LHCN-M2 (cell line): ENCODE measurements around the gene EID3. TPM values are rescaled to one million over a fixed set of nuclear protein-coding genes. Genes with fewer than 3 reads are reported as not detected.
"Not testable (repeated sequence)": the region's sequence is repeated elsewhere in the genome, so short reads cannot be mapped to it uniquely, and the experiment has no call there.

Experiments
- DNase-seq: peaks from one replicate; pipeline ENCODE4 v3.0.0-alpha.2; 2012; ENCODE audit warnings: low read depth
- polyA plus RNA-seq: library from polyadenylated mRNA; unstranded; fragments of >200 nt; gene quantifications from one replicate; pipeline ENCODE4 v1.2.1, GENCODE V29; 2012; ENCODE audit warnings: missing spikeins
- total RNA-seq: library from RNA; depleted of rRNA; stranded (reverse); fragments of >200 nt; gene quantifications from 2 replicates; pipeline ENCODE4 v1.2.3, GENCODE V29; 2014; rRNA removed

EID3 gene
- 2.2 and 4.0 TPM in 2 replicates for total RNA-seq
- polyA plus RNA-seq = 1.4 TPM

GRCh38 chr12:104303538-104304151 lies at the start of gene EID3:
EID3 (plus strand) TSS chr12:104303739; CDS start chr12:104303935, 196 bp downstream.
- peak; percentile 66 for DNase-seq

GRCh38 chr12:104257913-104258472 lies 45.5 kb upstream of the EID3 start:
- DNase-seq = no peak

- no peak for DNase-seq
Measured at GRCh38 chr12:104258476-104259067, 45.0 kb upstream of the EID3 start.

DNA sequence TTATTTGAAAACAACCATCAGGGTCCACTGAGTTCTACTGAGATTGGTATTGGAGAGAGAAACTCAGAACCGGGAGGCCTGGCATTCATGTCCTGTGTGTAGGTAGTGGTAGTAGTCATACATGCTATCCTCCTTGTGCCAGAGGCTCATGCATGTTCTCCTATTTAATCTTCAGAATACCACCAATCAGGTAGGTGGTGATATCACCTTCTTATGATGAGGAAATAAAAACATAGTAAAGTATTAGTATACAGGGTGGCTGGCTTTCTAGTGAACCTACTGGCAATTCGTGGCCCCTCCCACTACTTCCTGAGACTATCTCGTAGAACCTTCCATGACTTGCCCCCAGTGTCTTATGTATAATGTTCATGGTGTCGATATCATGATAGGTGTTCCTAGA lies 40.5 kb upstream of the EID3 start:
- DNase-seq = no peak

- peak; percentile 72 for DNase-seq
Measured at GRCh38 chr12:104263580-104264358, 39.8 kb upstream of the EID3 start.

DNA sequence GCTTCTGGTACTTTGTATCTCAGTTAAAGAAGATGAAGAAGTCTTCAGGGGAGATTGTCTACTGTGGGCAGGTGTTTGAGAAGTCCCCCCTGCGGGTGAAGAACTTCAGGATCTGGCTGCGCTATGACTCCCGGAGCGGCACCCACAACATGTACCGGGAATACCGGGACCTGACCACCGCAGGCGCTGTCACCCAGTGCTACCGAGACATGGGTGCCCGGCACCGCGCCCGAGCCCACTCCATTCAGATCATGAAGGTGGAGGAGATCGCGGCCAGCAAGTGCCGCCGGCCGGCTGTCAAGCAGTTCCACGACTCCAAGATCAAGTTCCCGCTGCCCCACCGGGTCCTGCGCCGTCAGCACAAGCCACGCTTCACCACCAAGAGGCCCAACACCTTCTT lies 38.1 kb upstream of the EID3 start:
- DNase-seq = not testable (repeated sequence)

DNA sequence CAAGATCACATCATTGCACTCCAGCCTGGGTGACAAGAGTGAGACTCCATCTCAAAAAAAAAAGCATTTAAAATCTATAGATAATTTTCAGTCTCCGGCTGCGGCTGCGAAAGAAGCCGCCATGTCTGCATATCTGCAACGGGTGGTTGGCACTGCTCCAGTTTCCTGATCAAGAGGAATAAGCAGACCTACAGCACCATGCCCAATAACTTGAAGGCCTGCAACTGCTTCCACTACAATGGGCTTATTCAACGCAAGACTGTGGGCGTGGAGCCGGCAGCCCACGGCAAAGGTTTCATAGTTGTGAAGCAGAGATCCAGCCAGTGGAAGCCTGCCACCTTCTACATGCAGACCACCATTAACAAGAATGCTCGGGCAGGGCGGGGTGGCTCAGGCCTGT lies 30.6 kb upstream of the EID3 start:
- DNase-seq = no peak

DNA sequence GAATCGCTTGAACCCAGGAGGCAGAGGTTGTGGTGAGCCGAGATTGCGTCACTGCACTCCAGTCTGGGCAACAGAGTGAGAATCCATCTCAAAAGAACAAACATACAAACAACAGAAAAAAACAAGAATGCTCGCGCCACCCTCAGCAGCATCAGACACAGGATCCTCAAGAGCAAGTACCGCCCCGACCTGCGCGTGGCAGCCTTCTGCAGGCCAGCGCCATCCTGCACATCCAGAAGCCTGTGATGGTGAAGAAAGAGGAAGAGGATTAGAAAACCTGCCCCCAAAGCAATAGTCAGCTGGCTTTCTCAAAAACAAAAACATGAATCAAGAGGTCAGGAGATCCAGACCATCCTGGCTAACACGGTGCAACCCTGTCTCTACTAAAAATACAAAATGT lies 30.0 kb upstream of the EID3 start:
- DNase-seq = no peak

DNA sequence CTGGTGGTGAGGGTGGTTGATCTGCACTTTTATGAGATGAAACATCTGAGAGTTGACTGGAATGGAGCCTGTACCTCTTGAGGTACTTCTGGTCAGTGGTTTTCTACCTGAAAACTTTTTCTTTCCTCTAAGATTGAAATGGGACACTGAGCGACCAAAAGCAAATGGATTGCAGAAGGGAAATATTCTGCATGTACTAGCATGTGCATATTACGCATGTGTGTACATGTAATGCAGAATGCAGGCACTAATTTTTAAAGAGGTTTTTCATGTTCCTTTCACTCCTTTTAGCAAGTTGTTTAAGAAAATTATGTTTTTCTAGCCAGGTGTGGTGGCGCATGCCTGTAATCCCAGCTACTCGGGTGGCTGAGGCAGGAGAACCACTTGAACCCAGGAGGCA lies 28.7 kb upstream of the EID3 start:
- DNase-seq = no peak

DNA sequence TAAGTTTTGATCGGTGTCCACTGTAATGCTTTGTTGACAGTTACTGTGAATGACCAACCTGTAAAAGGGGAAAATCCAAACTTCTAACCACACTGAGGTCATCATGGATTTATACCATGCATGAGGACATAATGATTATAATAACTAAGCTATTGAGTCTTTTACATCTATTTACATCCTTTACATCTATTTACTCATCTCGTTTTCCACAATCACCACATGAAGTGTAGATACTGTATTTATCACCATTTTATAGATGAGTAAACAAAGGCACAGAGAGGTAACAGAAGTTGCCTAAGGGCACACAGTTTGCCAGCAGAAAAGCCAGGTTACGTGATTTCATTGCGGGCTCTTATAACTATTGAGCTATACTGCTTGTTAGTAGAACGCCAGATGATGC lies 27.9 kb upstream of the EID3 start:
- no peak for DNase-seq

- no peak for DNase-seq
Measured at GRCh38 chr12:104276273-104277131, 27.0 kb upstream of the EID3 start.

DNA sequence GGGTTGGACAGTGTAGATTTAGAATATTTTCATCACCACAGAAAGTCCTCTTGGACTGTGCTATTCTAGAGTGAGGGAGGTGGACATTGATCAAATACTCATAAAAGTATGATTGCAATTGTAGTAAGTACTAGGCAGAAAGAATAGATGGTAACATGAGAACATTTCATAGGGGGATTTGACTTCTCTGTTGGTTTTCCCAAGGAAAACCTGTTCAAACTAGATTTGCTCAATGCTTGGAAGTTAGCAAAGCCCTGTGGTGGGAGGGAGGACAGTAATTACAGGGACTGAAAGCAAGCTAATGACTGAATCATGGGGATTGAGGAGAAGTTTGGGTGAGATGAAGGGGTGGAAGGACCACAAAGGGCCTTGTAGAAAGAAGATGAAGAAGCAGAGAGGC lies 24.4 kb upstream of the EID3 start:
- DNase-seq = no peak

GRCh38 chr12:104280111-104280510 lies 23.4 kb upstream of the EID3 start:
- no peak for DNase-seq

DNA sequence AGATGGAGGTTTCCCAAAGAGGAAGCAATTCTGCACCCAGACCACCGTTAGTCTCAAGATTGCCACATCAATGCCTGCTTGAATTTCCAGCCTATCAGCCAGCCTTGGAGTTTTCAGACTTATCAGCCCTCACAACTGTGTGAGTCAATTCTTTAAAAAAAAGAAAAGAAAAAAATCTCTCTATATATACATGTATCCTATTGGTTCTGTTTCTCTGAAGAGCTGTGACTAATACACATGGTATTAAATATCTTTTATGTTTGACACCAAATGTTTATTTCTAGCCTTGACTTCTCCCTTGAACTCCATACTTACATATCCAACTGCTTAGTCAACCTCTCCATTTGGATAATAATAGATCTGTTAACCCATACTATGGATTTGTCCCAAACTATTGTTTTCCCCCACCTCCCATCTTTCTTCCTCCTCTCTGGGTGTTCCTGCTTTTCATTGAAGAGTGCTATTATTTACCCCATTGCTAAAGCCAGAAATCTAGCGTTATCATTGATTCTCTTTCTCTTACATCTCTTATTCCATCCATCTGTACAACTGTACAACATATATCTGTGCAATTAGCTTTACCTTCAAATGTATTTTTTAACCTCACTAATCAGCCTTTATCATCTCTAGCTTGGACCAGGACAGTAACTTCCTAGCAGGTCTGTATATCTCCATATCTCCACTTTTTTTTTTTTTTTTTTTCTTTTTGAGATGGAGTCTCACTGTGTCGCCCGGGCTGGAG lies 22.7 kb upstream of the EID3 start:
- peak; percentile 90 for DNase-seq

- no peak for DNase-seq
Measured at GRCh38 chr12:104281636-104282035, 21.9 kb upstream of the EID3 start.

GRCh38 chr12:104282109-104282508 lies 21.4 kb upstream of the EID3 start:
- no peak for DNase-seq

GRCh38 chr12:104285740-104286515 lies 17.6 kb upstream of the EID3 start:
- no peak for DNase-seq

- peak; percentile 94 for DNase-seq
Measured at GRCh38 chr12:104286516-104287482, 16.7 kb upstream of the EID3 start.
